T-helper 2 cell treated with Interferon-gamma antibody and Interleukin-4, amounts not matched to agents 5 μg/mL and 100 μg/mL, for 36 hours (primary cell): ENCODE data around the gene HIC1.

Experiments used
- DNase-seq: peaks from one replicate; pipeline ENCODE4 v3.0.0; 2021; ENCODE audit warnings: low spot score
- H3K27ac Mint-ChIP-seq: one replicate; pipeline ENCODE4 v1.8.0; 2021; ENCODE audit warnings: mild to moderate bottlenecking, mixed read lengths
- H3K27me3 Mint-ChIP-seq: one replicate; pipeline ENCODE4 v1.8.0; 2021; ENCODE audit warnings: low read depth, mixed read lengths
- H3K36me3 Mint-ChIP-seq: one replicate; pipeline ENCODE4 v1.8.0; 2021; ENCODE audit warnings: low read depth, mixed read lengths
- H3K4me1 Mint-ChIP-seq: one replicate; pipeline ENCODE4 v1.8.0; 2021; ENCODE audit warnings: low read depth, mixed read lengths
- H3K4me3 Mint-ChIP-seq: one replicate; pipeline ENCODE4 v1.8.0; 2022; ENCODE audit warnings: mild to moderate bottlenecking, moderate library complexity, mixed read lengths
- H3K9me3 Mint-ChIP-seq: one replicate; pipeline ENCODE4 v1.8.0; 2021; ENCODE audit warnings: mixed read lengths

The HIC1 gene

GRCh38 chr17:2057175-2057759, 2.4 kb downstream of the HIC1 start:
- Mint-ChIP-seq H3K9me3 (no peaks in the 10 kb centered on the region), H3K27ac (peak overlapping the region; percentile 10)
- DNase-seq, result no peak

GRCh38 chr17:2057760-2058585, 3.1 kb downstream of the HIC1 start:
- no peaks in the 10 kb centered on the region for H3K9me3 Mint-ChIP-seq
- peaks cover 30% of the 10 kb centered on the region for H3K4me1 Mint-ChIP-seq
- peaks cover 41% of the 10 kb centered on the region for H3K36me3 Mint-ChIP-seq
- H3K4me3 Mint-ChIP-seq, result peak overlapping the region; percentile 67
- H3K27me3 Mint-ChIP-seq, result peaks cover 5% of the 10 kb centered on the region
- H3K27ac Mint-ChIP-seq, result peak overlapping the region; percentile 73
- DNase-seq, result peak; percentile 27

More at GRCh38 chr17:2057175-2057759, 2.4 kb downstream of the HIC1 start:
- Mint-ChIP-seq H3K36me3 (peaks cover 34% of the 10 kb centered on the region), H3K4me1 (peaks cover 27% of the 10 kb centered on the region), H3K27me3 (peaks cover 6% of the 10 kb centered on the region), H3K4me3 (peak overlapping the region; percentile 15)

- peaks cover 45% of the 10 kb centered on the region for H3K36me3 Mint-ChIP-seq
- H3K4me1 Mint-ChIP-seq, result peaks cover 32% of the 10 kb centered on the region
- peak overlapping the region; percentile 76 for H3K4me3 Mint-ChIP-seq
- peak; percentile 78 for DNase-seq
- H3K27me3 Mint-ChIP-seq, result no peaks in the 10 kb centered on the region
- peak overlapping the region; percentile 73 for H3K27ac Mint-ChIP-seq
- no peaks in the 10 kb centered on the region for H3K9me3 Mint-ChIP-seq
Measured at GRCh38 chr17:2058586-2059546, 4.0 kb downstream of the HIC1 start.

- Mint-ChIP-seq H3K4me3 (peak overlapping the region; percentile 76), H3K4me1 (peaks cover 40% of the 10 kb centered on the region), H3K27ac (peak overlapping the region; percentile 73), H3K27me3 (no peaks in the 10 kb centered on the region), H3K36me3 (peaks cover 53% of the 10 kb centered on the region), H3K9me3 (no peaks in the 10 kb centered on the region)
- no peak for DNase-seq
Measured at GRCh38 chr17:2059547-2060384, 4.9 kb downstream of the HIC1 start.

GRCh38 chr17:2060385-2060658, 5.4 kb downstream of the HIC1 start:
- peak overlapping the region; percentile 76 for H3K4me3 Mint-ChIP-seq
- peaks cover 57% of the 10 kb centered on the region for H3K36me3 Mint-ChIP-seq

GRCh38 chr17:2060681-2061440, 6.0 kb downstream of the HIC1 start:
- H3K4me3 Mint-ChIP-seq, result peak overlapping the region; percentile 76
- H3K36me3 Mint-ChIP-seq, result peaks cover 57% of the 10 kb centered on the region
- peak overlapping the region; percentile 36 for H3K27ac Mint-ChIP-seq
- peaks cover 46% of the 10 kb centered on the region for H3K4me1 Mint-ChIP-seq
- no peak for DNase-seq
- H3K9me3 Mint-ChIP-seq, result no peaks in the 10 kb centered on the region
- H3K27me3 Mint-ChIP-seq, result no peaks in the 10 kb centered on the region

More at GRCh38 chr17:2060385-2060658, 5.4 kb downstream of the HIC1 start:
- H3K27me3 Mint-ChIP-seq, result no peaks in the 10 kb centered on the region
- peaks cover 42% of the 10 kb centered on the region for H3K4me1 Mint-ChIP-seq
- no peak for DNase-seq
- H3K27ac Mint-ChIP-seq, result peak overlapping the region; percentile 36
- no peaks in the 10 kb centered on the region for H3K9me3 Mint-ChIP-seq

GRCh38 chr17:2061441-2061958, 6.6 kb downstream of the HIC1 start:
- H3K9me3 Mint-ChIP-seq, result no peaks in the 10 kb centered on the region
- peaks cover 48% of the 10 kb centered on the region for H3K4me1 Mint-ChIP-seq
- H3K36me3 Mint-ChIP-seq, result peaks cover 61% of the 10 kb centered on the region
- peak overlapping the region; percentile 70 for H3K27ac Mint-ChIP-seq
- H3K4me3 Mint-ChIP-seq, result no peak overlapping the region
- no peaks in the 10 kb centered on the region for H3K27me3 Mint-ChIP-seq
- DNase-seq, result no peak

GRCh38 chr17:2062571-2063183, 7.8 kb downstream of the HIC1 start:
- Mint-ChIP-seq H3K9me3 (no peaks in the 10 kb centered on the region), H3K36me3 (peaks cover 59% of the 10 kb centered on the region), H3K27me3 (no peaks in the 10 kb centered on the region), H3K4me3 (no peak overlapping the region), H3K4me1 (peaks cover 57% of the 10 kb centered on the region), H3K27ac (peak overlapping the region; percentile 70)
- no peak for DNase-seq

- Mint-ChIP-seq H3K9me3 (no peaks in the 10 kb centered on the region), H3K27ac (peak overlapping the region; percentile 81), H3K36me3 (peaks cover 58% of the 10 kb centered on the region), H3K4me1 (peaks cover 63% of the 10 kb centered on the region), H3K4me3 (no peak overlapping the region), H3K27me3 (no peaks in the 10 kb centered on the region)
- no peak for DNase-seq
Measured at GRCh38 chr17:2063261-2064146, 8.6 kb downstream of the HIC1 start.

GRCh38 chr17:2064147-2064489, 9.2 kb downstream of the HIC1 start:
- no peak for DNase-seq
- no peaks in the 10 kb centered on the region for H3K9me3 Mint-ChIP-seq
- no peak overlapping the region for H3K4me3 Mint-ChIP-seq
- peaks cover 62% of the 10 kb centered on the region for H3K36me3 Mint-ChIP-seq
- H3K27me3 Mint-ChIP-seq, result no peaks in the 10 kb centered on the region
- peak overlapping the region; percentile 84 for H3K27ac Mint-ChIP-seq
- peaks cover 69% of the 10 kb centered on the region for H3K4me1 Mint-ChIP-seq

GRCh38 chr17:2064520-2064971, 9.6 kb downstream of the HIC1 start:
- Mint-ChIP-seq H3K4me1 (peaks cover 71% of the 10 kb centered on the region), H3K27ac (peak overlapping the region; percentile 84), H3K27me3 (no peaks in the 10 kb centered on the region), H3K4me3 (no peak overlapping the region), H3K9me3 (no peaks in the 10 kb centered on the region), H3K36me3 (peaks cover 59% of the 10 kb centered on the region)
- DNase-seq, result no peak
